CD4-positive, alpha-beta T cell treated with Interleukin-17A for 4 hours (primary cell): Measurements from ENCODE around the gene KAT6B.

Experiments
- DNase-seq: peaks from one replicate; pipeline ENCODE4 v3.0.0-alpha.2; 2020; ENCODE audit warnings: mixed read lengths

Gene KAT6B

GRCh38 chr10:74824184-74824899 lies 2.1 kb upstream of the KAT6B start:
- peak; percentile 50 for DNase-seq

- no peak for DNase-seq
Observed at GRCh38 chr10:74824900-74825370, 1.5 kb upstream of the KAT6B start.

GRCh38 chr10:74825371-74826141 lies 844 bp upstream of the KAT6B start:
- DNase-seq = peak; percentile 73

GRCh38 chr10:74827045-74827441 lies 643 bp downstream of the KAT6B start:
- no peak for DNase-seq

GRCh38 chr10:74827694-74828093 lies 1.3 kb downstream of the KAT6B start:
- DNase-seq = peak; percentile 5

- DNase-seq = no peak
Observed at GRCh38 chr10:74828946-74829345, 2.5 kb downstream of the KAT6B start.

- DNase-seq = no peak
Observed at GRCh38 chr10:74831518-74832120, 5.2 kb downstream of the KAT6B start.

- DNase-seq = no peak
Observed at GRCh38 chr10:74835963-74836362, 9.6 kb downstream of the KAT6B start.

- DNase-seq = no peak
Observed at GRCh38 chr10:74836877-74837276, 10.5 kb downstream of the KAT6B start.

- DNase-seq = no peak
Observed at GRCh38 chr10:74837743-74838142, 11.3 kb downstream of the KAT6B start.

- DNase-seq = no peak
Observed at GRCh38 chr10:74839708-74840107, 13.3 kb downstream of the KAT6B start.

- DNase-seq = no peak
Observed at GRCh38 chr10:74841265-74841973, 15.0 kb downstream of the KAT6B start.

GRCh38 chr10:74842301-74842954 lies 16.0 kb downstream of the KAT6B start:
- no peak for DNase-seq

GRCh38 chr10:74846958-74847357 lies 20.6 kb downstream of the KAT6B start:
- no peak for DNase-seq

- no peak for DNase-seq
Observed at GRCh38 chr10:74851831-74852230, 25.4 kb downstream of the KAT6B start.

GRCh38 chr10:74852381-74852780 lies 26.0 kb downstream of the KAT6B start:
- DNase-seq = no peak

GRCh38 chr10:74854610-74855009 lies 28.2 kb downstream of the KAT6B start:
- no peak for DNase-seq

- peak; percentile 8 for DNase-seq
Observed at GRCh38 chr10:74855027-74855426, 28.6 kb downstream of the KAT6B start.

GRCh38 chr10:74855439-74855838 lies 29.0 kb downstream of the KAT6B start:
- no peak for DNase-seq

- DNase-seq = no peak
Observed at GRCh38 chr10:74856940-74857339, 30.5 kb downstream of the KAT6B start.

GRCh38 chr10:74857586-74857985 lies 31.2 kb downstream of the KAT6B start:
- no peak for DNase-seq

GRCh38 chr10:74859546-74859945 lies 33.1 kb downstream of the KAT6B start:
- no peak for DNase-seq

GRCh38 chr10:74862625-74863024 lies 36.2 kb downstream of the KAT6B start:
- DNase-seq = no peak
